ENCODE results near the gene JMJD7. TPM values are rescaled to one million over a fixed set of nuclear protein-coding genes. Genes with fewer than 3 reads are reported as not detected.

JMJD7 gene
- total RNA-seq (2021; ENCODE audit: unreplicated experiment) = 13.5 TPM
- polyA plus RNA-seq (2012) = 13.3 and 18.3 TPM in 2 replicates
- Bru-seq, nascent RNA = percentile 72 among the genes with signal in this experiment
- BruChase-seq, experiment 1, labeled RNA remaining after a 6-hour chase = percentile 89 among the genes with signal in this experiment
- percentile 80 among the genes with signal in this experiment for BruChase-seq, experiment 2, labeled RNA remaining after a 2-hour chase
- long read RNA-seq, partial matches to known transcripts = 2 of 6 reads
- long read RNA-seq, other reads (novel, unspliced or antisense) = 0 of 6 reads

GRCh38 chr15:41827880-41828806, at the start of gene JMJD7:
Gene JMJD7 (plus strand): TSS chr15:41828092. CDS start chr15:41828125, 33 bp downstream.
- Histone ChIP-seq H3K4me1 (ENCODE audit: control insufficient read depth in 1 of 2, insufficient read depth in 2 of 2, low read length in 2 of 2) (peaks cover 6 to 18% of the 10 kb centered on the region in 2 experiments; a peak in 3 of 4 replicates), H4K20me1 (ENCODE audit: insufficient read depth) (no peaks in the 10 kb centered on the region)

GRCh38 chr15:41778521-41778920, 49.4 kb upstream of the JMJD7 start:
- ATAC-seq (no peak), DNase-seq (ENCODE audit: low read depth, low spot score) (no peak)
- RAD21 ChIA-PET (ENCODE audit: low non-redundant PET in 1 of 2, low total read pairs in 2 of 2, uncharacterized antibody in 2 of 2, unreplicated experiment in 2 of 2) = no interaction called here
- H3K27me3 ChIP-seq (ENCODE audit: insufficient read depth, low read length) = no peaks in the 10 kb centered on the region
- H3K4me2 ChIP-seq (ENCODE audit: low read length) = no peak overlapping the region
- peaks cover 10 to 30% of the 10 kb centered on the region in 2 experiments for H3K4me1 ChIP-seq (ENCODE audit: control insufficient read depth in 1 of 2, insufficient read depth in 2 of 2, low read length in 2 of 2)
- peaks cover 32% of the 10 kb centered on the region; the same call in 1 of the 2 replicates for H3K79me2 ChIP-seq (ENCODE audit: insufficient read depth, low read length)
- H2AFZ ChIP-seq (ENCODE audit: low read depth, low read length, poor library complexity, severe bottlenecking) = no peak overlapping the region
- H3K4me3 ChIP-seq (replicated peaks in 1 of 2; ENCODE audit: low read depth in 1 of 2, low read length in 2 of 2) = no peak overlapping the region
- POLR2A ChIA-PET = interaction anchor here (1.6 kb wide), 1 partner anchor 13 kb away, joined by 3 read pairs; no protein-coding TSS in a partner anchor
- H3K36me3 ChIP-seq (ENCODE audit: control insufficient read depth in 1 of 2, insufficient read depth in 2 of 2, low read length in 2 of 2) = no peaks in the 10 kb centered on the region
- H3K9me2 ChIP-seq (ENCODE audit: insufficient read depth) = no peaks in the 10 kb centered on the region
- H3K9me3 ChIP-seq (ENCODE audit: control insufficient read depth in 1 of 2, insufficient read depth in 1 of 2, low read depth in 1 of 2, low read length in 2 of 2) = no peaks in the 10 kb centered on the region
- CTCF ChIA-PET = no interaction called here
- no peak overlapping the region for H3K27ac ChIP-seq (ENCODE audit: low read depth, low read length)
- no TSS peak for BruUV-seq (replicated peaks)
- H3K9ac ChIP-seq (ENCODE audit: low read length) = no peak overlapping the region
- H4K20me1 ChIP-seq (ENCODE audit: insufficient read depth) = no peaks in the 10 kb centered on the region; the same call in 1 of the 2 replicates
- intact Hi-C loops (cut with micrococcal nuclease) = no loop called here
- no peak for TF ChIP-seq ZNF274 (IDR thresholded peaks at IDR 0.05; ENCODE audit: low read depth, low read length)
- no peak for TF ChIP-seq CTCF (IDR thresholded peaks at IDR 0.05 in 2 of 3, conservative IDR thresholded peaks at IDR 0.05 in 1 of 3; ENCODE audit: borderline replicate concordance in 1 of 3, insufficient read depth in 1 of 3, low read depth in 2 of 3, low read length in 2 of 3)
- no peak for TF ChIP-seq RAD21 (IDR thresholded peaks at IDR 0.05; ENCODE audit: low read depth)
- TF ChIP-seq ZBTB33 (IDR thresholded peaks at IDR 0.05; ENCODE audit: extremely low read depth, insufficient replicate concordance, low read length) = no peak
- no peak for TF ChIP-seq POLR2AphosphoS5 (IDR thresholded peaks at IDR 0.05; ENCODE audit: low read depth, low read length)
- TF ChIP-seq YY1 (IDR thresholded peaks at IDR 0.05; ENCODE audit: extremely low read depth, insufficient replicate concordance, low read depth, low read length) = no peak

More at GRCh38 chr15:41827880-41828806, at the start of gene JMJD7:
- ChIA-PET RAD21 (ENCODE audit: low non-redundant PET in 1 of 2, low total read pairs in 2 of 2, uncharacterized antibody in 2 of 2, unreplicated experiment in 2 of 2) (no interaction called here), POLR2A (no interaction called here), CTCF (no interaction called here)
- Histone ChIP-seq H2AFZ (ENCODE audit: low read depth, low read length, poor library complexity, severe bottlenecking) (peak within 1 kb of the TSS; percentile 45), H3K27ac (ENCODE audit: low read depth, low read length) (peak within 1 kb of the TSS; percentile 33; the same call in 1 of the 2 replicates), H3K79me2 (ENCODE audit: insufficient read depth, low read length) (no peaks in the 10 kb centered on the region), H3K9ac (ENCODE audit: low read length) (peak within 1 kb of the TSS; percentile 85), H3K9me3 (ENCODE audit: control insufficient read depth in 1 of 2, insufficient read depth in 1 of 2, low read depth in 1 of 2, low read length in 2 of 2) (no peaks in the 10 kb centered on the region), H3K4me3 (replicated peaks in 1 of 2; ENCODE audit: low read depth in 1 of 2, low read length in 2 of 2) (peak within 1 kb of the TSS; percentile 90), H3K4me2 (ENCODE audit: low read length) (peak within 1 kb of the TSS; percentile 98), H3K9me2 (ENCODE audit: insufficient read depth) (no peaks in the 10 kb centered on the region), H3K27me3 (ENCODE audit: insufficient read depth, low read length) (no peaks in the 10 kb centered on the region), H3K36me3 (ENCODE audit: control insufficient read depth in 1 of 2, insufficient read depth in 2 of 2, low read length in 2 of 2) (no peaks in the 10 kb centered on the region; a peak in 1 of 4 replicates)
- TF ChIP-seq YY1 (IDR thresholded peaks at IDR 0.05; ENCODE audit: extremely low read depth, insufficient replicate concordance, low read depth, low read length) (peak; percentile 59), JUND (IDR thresholded peaks at IDR 0.05) (no peak), MAX (IDR thresholded peaks at IDR 0.05) (peak; percentile 12; the same call in 1 of the 2 replicates), EGR1 (IDR thresholded peaks at IDR 0.05; ENCODE audit: low read depth) (peak; percentile 27; the same call in 1 of the 2 replicates), POLR2AphosphoS5 (IDR thresholded peaks at IDR 0.05; ENCODE audit: low read depth, low read length) (peak; percentile 89), CEBPB (IDR thresholded peaks at IDR 0.05; ENCODE audit: low read depth) (no peak), SIN3A (IDR thresholded peaks at IDR 0.05; ENCODE audit: low read depth) (peak; percentile 69; the same call in 1 of the 2 replicates)
- BruUV-seq (replicated peaks) = no TSS peak
- peak; percentile 51 for DNase-seq (ENCODE audit: low read depth, low spot score)
- intact Hi-C loops (cut with micrococcal nuclease) = loop anchor here (5.0 kb wide), 1 partner anchor 74 kb away; no protein-coding TSS in a partner anchor
- ATAC-seq = peak; percentile 94

Data from HCT116 (cell line).